Body of pancreas (tissue), 4 donors: ENCODE results near the gene P2RX3.

Experiments used
- POLR2A ChIP-seq, 3 donors: fragments of 450-650 bp; IDR thresholded peaks; one replicate each; pipeline ENCODE4 v1.6.1; 2016; ENCODE audit warnings: antibody characterized with exemption in 3 of 3, mild to moderate bottlenecking in 2 of 3
- TF ChIP-seq, protein P1 (sequence below), 7 experiments: fragments of 450-650 bp in 4 of 7; fragments of 200-600 bp in 3 of 7; sonication (generic) in 3 of 7; IDR thresholded peaks; one replicate each; pipeline ENCODE4 v1.5.1; 2016 to 2019; ENCODE audit warnings: antibody characterized with exemption in 7 of 7

DNA sequence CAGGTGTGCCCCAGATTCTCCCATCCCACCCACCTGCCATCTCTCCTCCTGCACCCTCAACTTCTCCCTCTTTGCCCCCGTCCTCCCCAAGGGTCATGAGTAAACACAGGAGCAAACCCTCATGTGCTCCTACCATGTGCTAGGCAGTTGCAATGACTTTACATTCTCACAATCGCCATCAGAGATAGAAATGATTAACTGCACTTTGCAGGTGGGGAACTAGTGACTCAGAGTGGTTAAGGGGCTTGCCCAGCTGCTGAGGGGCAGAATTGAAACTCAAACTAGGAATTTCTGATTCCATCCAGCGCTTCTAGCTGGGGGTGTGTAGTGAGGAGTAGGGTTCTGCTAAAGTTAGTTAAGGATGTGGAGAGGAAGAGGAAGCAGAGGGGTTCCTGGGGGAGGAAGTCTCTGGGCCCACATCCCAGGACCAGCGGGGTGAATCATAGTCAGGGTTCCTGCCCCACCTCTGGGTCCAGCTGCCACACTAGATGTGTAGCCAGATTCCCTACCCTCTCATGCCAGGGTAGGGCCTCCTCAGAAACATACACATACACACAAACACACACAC, 68.3 kb downstream of the P2RX3 start:
- TF ChIP-seq, protein P1, sequence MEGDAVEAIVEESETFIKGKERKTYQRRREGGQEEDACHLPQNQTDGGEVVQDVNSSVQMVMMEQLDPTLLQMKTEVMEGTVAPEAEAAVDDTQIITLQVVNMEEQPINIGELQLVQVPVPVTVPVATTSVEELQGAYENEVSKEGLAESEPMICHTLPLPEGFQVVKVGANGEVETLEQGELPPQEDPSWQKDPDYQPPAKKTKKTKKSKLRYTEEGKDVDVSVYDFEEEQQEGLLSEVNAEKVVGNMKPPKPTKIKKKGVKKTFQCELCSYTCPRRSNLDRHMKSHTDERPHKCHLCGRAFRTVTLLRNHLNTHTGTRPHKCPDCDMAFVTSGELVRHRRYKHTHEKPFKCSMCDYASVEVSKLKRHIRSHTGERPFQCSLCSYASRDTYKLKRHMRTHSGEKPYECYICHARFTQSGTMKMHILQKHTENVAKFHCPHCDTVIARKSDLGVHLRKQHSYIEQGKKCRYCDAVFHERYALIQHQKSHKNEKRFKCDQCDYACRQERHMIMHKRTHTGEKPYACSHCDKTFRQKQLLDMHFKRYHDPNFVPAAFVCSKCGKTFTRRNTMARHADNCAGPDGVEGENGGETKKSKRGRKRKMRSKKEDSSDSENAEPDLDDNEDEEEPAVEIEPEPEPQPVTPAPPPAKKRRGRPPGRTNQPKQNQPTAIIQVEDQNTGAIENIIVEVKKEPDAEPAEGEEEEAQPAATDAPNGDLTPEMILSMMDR (IDR thresholded peaks at IDR 0.05), result no peak
- TF ChIP-seq POLR2A (IDR thresholded peaks at IDR 0.05), result no peak
